ENCODE data around the gene PTPRG. TPM values are rescaled to one million over a fixed set of nuclear protein-coding genes. Genes with fewer than 3 reads are reported as not detected.
A peak's percentile ranks its signal among the peaks of the same experiment; 100 is the strongest.

The PTPRG gene
- total RNA-seq, 1 donor from 2014 or later, result 61.4 TPM

DNA sequence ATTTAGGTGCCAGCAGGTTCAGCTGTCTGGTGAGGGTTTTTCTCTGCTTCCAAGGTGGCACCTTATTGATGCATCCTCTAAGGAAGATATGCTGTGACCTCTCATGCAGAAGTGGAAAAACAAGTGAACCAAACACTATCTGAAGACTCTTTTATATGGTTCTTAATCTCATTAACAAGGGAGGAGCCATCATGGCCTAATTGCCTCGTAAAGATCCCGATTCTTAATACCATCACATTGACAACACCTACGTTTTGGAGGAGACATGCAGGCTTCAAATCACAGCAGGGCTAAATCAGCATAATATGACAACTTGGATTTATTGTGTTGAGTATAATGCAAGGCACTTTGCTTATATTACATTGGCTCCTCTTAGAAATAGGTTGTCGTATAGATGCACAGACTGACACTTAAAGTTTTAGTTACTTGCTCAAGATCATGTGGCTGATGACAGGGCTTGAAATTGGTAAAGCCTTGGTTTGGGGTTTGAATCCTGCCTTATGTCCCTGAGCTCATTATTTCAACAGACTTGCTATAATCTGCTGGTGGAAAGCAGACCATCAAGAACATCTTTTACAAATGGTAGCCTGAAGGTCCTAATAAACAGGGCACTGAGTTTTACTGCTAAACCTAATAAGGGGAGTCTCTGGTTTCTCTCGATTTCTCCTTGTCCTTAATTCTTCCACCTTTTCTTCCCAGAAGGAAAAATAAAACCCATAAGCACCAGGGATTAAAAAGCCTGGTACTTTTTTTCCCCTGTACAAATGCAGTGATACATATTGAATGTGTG is 88.2 kb downstream of the PTPRG start:
- DNase-seq (ENCODE audit: low spot score), result no peak

DNA sequence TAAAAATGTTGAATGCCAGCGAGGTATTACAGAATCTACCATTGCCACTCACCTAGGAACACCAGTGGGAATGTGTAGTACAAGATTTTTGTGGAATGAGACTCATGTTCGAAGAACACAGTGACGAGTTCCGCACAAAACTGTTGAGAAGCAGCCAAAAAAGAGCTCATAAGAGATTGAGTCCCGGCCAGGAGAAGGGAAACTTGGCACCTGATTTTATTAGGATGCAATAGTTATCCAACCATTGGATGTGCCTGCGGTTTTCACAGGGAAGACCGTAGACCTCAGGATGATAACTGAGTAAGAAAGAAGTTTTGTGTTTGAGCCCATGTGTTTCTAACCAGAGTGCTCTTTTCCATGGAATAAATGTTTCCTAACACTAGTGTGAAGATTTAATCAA is 88.9 kb downstream of the PTPRG start:
- DNase-seq (ENCODE audit: low spot score), result peak; percentile 77

DNA sequence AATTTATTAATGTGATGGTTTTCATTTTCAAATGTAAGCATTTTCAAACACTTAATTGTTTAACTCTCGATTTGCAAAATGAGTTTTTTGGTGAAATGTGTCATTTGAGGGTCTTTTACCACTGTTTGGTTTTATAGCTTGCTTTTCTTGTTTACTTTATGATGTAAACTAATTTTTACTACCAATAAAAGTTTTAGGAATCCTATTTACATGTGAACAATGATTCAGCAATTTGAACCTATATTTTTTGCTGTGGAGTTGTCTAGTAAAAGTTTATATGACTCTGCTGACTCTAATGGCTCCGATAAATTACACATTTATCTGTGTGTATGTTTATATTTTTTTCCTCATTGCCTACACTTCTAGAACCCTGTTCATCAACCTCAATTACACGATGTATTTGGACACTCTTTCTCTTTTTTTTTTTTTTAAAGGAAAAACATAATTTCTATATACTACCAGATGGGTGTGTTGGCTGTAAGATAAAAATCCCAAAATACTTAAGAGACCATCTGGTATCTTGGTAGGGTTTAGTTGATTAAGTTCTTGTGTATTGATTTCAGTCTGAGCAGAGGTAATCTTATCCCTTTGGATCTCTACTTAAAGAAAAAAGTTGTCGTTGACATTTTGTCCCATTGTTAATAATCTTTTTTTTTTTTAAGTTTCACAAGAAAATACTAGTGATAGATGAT is 89.5 kb downstream of the PTPRG start:
- no peak for DNase-seq (ENCODE audit: low spot score)

DNA sequence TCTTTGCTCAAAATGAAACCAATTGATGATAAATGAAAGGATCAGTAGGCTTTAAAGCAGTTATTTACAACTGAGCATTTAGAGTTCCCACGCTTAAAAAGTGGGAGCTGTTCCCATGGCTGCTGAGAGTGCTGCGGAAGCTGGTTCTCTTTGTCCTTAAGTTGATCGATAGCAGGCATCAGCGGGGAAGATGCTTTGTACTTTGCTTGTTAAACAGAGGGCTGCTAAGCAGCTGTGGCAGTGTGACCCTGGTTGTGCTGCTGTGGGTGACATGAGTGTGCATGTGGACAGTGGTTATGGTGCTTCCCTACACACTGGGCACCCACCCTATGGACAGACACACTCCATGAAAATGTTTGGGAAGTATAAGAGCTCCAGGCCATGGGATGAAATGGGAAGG is 96.3 kb downstream of the PTPRG start:
- DNase-seq (ENCODE audit: low spot score), result no peak

DNA sequence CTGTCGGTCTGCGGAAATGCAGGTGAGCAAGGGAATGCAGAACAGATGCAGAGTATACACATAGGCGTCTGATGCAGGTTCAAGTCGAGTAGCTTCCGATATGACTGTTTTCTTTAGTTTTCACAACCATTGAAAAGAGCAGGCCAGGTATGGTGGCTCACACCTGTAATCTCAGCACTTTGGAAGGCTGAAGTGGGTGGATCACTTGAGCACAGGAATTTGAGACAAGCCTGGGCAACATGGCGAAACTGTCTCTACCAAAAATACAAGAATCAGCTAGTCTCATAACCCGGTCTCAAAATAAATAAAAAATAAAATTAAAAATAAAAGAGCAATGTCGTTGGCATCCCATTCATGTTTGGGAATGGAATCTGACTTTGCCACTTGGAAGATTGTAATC is 101.5 kb downstream of the PTPRG start:
- no peak for DNase-seq (ENCODE audit: low spot score)

DNA sequence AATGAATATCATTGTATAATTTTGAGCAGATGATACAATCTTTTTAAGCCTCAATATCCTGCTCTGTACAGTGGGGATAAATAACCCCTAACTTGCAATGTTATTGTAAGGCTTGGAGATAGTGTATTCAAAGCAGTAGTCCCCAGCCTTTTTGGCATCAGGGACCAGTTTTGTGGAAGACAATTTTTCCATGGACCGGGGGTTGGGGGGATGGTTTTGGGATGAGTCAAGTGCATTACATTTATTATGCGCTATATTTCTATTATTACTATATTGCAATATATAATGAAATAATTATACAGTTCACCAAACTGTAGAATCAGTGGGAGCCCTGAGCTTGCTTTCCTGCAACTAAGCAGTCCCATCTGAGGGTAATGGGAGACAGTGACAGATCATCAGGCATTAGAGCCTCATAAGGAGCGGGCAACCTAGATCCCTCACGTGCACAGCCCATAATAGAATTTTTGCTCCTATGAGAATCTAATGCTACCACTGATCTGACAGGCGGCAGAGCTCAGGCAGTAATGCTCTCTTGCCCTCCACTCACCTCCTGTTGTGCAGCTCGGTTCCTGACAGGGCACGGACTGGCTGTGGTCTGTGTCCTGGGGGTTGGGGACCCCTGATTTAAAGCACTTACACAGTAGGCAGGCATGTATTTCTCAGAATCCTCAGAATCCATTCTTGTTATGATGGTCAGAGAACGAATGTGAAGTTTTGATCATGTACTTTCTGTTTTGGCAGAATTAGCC is 102.2 kb downstream of the PTPRG start:
- DNase-seq (ENCODE audit: low spot score), result no peak

DNA sequence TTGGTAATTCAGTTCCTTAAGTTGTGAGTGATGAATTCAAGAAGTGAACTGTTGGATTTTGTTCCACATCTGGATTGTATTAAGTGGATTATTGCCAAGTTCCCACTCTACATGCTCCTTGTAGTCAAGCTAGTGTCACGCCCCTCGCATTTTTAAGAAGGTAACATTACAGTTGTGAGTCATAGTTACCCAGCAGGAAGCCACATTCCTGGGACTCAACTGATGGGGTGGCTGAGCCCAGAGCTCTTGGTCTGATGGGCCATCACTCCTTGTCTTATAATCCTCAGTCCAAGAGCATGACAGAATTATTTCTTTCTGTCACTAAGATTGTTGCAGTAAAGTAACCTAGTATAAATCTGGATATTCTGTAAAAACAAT is 102.7 kb downstream of the PTPRG start:
- no peak for DNase-seq (ENCODE audit: low spot score)

DNA sequence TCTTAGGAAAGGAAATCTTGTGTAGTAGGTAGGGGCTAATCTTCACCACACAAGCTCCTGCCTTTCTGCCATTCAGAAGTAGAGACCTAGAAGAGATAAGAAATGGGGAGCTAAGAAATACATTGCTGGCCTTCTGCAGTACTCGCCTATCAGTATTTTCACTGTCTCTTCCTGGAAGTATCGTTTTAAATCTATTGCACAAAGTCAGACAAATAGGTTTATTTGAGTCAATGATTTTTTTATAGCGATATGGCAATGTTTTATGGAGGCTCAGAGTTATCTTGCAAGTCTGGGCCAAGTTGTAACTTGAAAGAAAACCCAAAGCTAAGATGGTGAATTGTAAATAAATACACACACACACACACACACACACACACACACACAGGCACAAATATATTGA is 103.8 kb downstream of the PTPRG start:
- no peak for DNase-seq (ENCODE audit: low spot score)

DNA sequence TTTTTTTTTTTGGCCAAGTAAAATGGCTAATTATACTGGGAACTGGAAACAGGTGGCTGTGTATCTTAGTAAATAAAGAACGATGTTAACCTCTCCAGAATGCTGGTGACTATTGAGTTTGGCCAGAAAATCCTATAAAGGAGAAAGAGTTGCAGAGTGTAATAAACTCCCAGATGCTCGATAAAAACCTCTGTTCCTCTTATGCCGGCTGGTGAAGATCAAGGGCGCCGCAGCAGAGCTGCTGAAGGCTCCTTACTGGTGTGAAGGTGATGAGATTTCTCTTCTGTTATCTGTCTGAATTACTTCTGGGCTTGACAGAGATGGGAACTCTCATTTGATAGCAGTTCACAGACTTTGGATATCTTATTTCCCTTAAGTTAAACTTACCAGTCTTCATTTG is 104.6 kb downstream of the PTPRG start:
- DNase-seq (ENCODE audit: low spot score), result no peak

DNA sequence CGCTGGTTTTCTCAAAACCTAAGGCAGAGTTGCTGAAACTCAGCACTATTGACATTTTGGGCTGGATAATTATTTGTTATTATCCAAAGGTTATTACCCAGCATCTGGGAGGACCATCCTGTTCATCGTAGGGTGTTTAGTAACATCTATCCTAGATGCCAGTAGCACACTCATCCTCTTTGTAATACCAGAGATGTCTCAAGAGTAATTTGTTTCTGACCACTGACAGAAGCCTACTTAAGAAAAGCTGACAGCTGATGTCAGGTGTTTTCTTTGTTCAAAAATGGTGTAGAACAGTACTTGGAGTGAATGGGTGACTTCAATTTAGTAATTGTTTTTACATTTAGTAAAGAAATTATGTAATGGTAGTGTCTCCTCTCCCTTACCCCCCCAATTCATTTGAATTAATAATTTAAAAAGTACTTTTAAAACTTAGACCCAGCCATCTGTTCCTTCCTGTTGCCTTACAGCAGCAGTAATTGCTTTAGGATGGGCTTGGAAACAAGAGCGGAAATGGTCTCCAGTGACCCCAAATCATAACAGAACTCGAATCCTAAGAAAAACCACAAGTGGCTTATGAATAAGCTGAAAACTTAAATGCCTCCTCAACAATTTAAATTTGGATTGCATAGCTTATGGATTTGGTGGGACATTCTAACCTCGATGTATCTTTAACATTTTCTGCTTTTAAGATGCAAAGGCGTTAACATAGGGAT is 105.4 kb downstream of the PTPRG start:
- DNase-seq (ENCODE audit: low spot score), result no peak

DNA sequence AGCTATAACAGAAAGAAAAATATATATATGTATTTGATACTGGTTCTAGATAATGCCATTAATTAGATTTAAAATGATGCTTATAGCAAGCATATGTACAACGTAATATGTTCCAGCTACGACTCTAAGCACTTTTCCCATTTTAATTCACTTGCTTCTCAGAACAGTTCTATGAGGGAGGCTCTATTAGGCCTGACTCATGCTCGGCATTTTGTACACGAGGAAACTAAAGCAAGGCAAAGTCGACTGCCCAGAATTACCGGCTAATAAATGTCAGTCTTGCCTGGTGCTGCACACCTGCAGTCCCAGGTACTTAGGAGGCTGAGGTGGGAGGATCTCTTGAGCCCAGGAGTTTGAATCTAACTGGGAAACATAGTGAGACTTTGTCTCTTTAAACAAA is 106.0 kb downstream of the PTPRG start:
- DNase-seq (ENCODE audit: low spot score), result no peak

DNA sequence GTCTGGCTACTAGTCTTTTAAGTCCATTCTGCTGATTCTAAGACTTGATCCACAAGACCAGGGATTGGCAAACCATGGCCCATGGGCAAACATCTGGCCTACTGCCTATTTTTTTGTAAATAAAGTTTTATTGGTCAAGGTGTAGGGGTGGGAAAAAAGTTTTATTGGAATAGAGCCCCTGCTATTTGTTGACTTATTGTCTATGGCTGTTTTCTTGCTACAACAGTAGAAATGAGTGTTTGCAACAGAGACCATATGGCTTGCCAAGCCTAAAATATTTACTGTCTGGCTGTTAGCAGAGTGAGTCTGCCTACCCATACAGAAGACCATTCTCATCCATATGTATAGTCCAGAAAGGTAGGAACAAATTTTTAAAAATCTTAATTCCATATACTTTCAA is 106.4 kb downstream of the PTPRG start:
- DNase-seq (ENCODE audit: low spot score), result no peak

DNA sequence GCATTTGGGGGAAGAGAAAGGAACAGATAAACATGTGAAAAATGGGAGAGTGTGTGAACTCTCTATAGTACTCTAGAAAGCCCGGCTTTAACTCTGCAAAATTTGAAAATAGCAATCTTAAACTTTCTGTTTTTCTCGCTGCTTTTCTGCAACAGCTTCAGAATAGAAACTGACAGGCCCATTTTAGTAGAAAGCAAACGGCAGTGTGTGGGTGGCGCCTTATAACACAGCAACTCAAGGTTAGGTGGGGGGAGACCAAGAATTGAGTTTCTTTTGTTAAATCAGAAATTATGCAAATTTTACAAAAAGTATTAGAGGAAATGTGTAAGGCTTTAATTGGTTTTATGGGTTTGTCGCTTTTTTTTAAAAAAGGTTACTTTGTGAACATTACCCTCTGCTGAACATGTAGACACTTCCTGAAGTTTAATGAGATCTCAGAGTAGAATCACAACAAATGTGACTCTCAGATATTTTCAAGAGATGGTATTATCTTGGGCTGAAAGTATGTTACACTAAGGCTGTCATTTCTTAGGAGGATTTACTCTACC is 107.0 kb downstream of the PTPRG start:
- DNase-seq (ENCODE audit: low spot score), result no peak

DNA sequence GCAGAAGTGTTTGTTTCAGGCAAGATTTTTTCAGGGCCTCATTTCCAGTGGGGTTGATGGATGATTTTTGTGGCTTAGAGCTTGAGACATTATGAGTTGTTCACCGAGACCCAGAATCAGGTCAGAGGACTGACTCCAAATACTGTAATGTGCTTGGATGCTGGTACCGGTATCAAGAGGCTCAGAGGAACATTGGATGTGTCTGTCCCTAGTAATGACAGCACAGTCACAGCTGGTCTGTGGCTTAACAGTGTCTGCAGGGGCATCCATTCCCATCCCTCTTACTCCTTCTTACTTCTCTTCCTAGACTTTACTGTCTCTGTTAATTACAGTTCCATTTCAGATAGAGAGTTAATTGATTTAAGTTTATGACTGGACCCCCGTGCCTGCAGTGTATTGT is 107.8 kb downstream of the PTPRG start:
- no peak for DNase-seq (ENCODE audit: low spot score)

DNA sequence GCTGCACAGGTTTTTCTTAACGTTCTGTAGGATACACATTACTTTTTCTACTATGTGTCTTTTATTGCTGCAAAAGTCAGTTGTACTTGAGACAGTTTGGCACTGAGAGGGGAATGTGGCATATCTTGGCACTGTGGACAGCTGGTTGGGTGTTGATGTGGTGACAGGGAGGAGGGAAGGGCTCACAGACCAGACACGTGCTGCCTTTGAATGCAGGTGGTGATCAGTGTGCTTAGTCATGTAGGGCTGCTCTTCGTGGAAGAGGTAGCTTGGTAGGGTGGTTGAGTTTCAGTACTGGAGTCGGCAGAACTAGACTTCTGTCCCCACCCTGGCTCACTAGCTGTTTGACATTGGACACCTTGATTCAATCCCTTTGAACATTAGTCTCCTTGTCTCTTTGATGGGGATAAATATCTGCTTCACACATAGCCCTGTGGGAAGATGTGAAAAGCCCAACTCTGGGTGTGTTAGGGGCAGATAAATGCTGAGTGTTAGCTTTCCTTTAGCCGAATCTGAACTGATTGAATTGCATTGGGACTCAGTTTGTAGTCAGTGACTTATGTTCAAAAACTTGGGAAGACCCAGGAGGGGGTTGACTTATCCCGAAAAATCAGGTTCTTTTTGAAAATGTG is 108.4 kb downstream of the PTPRG start:
- DNase-seq (ENCODE audit: low spot score), result no peak

DNA sequence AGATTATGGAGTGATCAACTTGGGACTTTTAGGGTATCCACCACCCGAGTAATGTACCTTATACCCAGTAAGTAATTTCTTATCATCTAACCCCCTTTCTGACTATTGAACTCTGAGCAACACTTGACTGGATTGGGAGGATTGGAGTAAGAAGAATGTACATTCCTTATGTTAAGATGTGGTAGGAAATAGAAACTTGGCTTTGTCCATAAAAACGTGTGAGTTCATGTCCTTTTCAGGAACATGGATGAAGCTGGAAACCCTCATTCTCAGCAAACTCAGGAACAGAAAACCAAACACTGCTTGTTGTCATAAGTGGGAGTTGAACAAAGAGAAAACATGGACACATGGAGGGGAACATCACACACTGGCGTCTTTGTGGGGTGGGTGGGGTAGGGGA is 112.3 kb downstream of the PTPRG start:
- DNase-seq (ENCODE audit: low spot score), result no peak

DNA sequence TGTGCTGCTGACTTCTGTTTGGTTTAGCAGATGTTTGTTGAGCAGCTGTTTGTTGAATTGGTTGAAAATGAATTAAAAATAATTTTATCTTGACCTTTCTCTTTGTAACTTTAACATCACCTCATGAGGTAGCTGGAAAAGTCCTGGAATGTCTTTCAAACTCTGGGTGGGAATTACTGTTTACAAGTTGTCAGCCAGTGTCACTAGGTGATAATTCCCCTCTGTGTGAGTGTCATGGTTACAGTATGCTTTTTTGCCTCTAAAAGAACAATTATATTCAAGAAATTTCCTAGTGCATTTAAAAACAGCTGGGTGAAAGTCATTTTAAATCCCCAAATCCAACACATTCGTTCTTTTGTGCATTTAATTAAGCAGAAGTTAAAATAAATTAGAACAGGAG is 113.2 kb downstream of the PTPRG start:
- no peak for DNase-seq (ENCODE audit: low spot score)

DNA sequence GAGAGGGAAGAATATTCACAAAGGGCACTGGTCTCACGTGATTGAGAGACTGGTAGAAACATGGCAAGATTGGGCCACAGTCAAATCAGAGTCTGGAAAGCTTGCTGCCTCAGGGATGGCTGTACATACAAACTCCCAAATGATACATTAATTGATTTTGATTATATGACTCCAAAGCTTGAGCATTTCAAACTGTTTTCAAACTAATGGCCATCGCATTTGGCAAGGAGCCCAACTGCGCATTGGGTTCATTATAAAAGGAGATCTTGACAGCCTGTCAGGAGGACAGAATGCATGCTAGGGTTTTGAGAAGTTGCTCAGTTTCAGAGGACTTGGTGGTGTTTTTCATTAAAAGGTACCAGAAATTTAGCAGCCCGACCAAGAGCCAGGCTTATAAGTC is 117.7 kb downstream of the PTPRG start:
- DNase-seq (ENCODE audit: low spot score), result no peak

DNA sequence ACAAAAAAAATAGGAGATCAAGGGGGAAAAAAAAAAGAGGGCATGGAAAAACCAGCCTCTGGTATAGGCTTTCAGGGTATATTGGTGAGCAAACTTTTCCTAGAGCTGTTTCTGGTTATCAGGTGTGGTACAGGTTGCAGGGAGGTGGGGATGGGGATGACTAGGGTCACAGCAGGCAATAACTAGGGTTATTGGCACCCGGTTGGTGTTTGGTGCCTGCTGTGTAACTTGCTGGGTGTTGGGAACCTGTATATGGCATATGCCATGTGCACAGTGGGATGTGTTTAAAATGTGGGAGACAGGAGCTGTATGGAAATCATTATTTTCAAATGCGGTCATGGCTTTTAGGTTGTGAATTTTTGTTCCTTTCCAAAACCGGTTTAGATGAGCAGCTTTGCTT is 119.2 kb downstream of the PTPRG start:
- no peak for DNase-seq (ENCODE audit: low spot score)

DNA sequence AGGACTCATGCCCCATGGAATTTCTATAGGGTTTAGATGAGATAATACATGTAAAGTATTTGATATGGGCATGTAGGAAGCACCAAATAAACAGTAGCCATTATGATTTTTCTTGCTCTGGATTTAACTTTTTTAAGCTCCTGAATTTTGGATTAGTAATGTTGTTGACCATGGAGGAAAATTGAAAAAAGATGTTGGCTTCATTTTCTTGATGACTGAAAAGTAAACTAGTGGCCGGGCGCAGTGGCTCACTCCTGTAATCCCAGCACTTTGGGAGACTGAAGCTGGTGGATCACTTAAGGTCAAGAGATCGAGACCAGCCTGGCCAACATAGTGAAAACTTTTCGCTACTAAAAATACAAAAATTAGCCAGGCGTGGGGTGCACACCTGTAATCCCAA is 120.3 kb downstream of the PTPRG start:
- no peak for DNase-seq (ENCODE audit: low spot score)
